HG03432 (cell line): Measurements from ENCODE around the gene RNF220.

Experiments
- ATAC-seq: cut with Tn5 transposase; IDR thresholded peaks from one replicate; pipeline ENCODE4 v1.9.1; 2021; ENCODE audit warnings: mild to moderate bottlenecking, moderate library complexity; ENCODE audit not compliant: unreplicated experiment

Gene RNF220

GRCh38 chr1:44405031-44405797 is at the start of gene RNF220:
TSS of gene RNF220 (plus strand) at chr1:44405255.
- no peak for ATAC-seq

GRCh38 chr1:44355582-44356305 is 49.3 kb upstream of the RNF220 start:
- ATAC-seq: no peak

- ATAC-seq: no peak
Observed at GRCh38 chr1:44357710-44358109, 47.3 kb upstream of the RNF220 start.

GRCh38 chr1:44359234-44359935 is 45.7 kb upstream of the RNF220 start:
- ATAC-seq: no peak

- no peak for ATAC-seq
Observed at GRCh38 chr1:44361478-44361877, 43.6 kb upstream of the RNF220 start.

GRCh38 chr1:44366371-44366975 is 38.6 kb upstream of the RNF220 start:
- no peak for ATAC-seq

- ATAC-seq: no peak
Observed at GRCh38 chr1:44367944-44368343, 37.1 kb upstream of the RNF220 start.

- ATAC-seq: no peak
Observed at GRCh38 chr1:44368471-44369151, 36.4 kb upstream of the RNF220 start.

- ATAC-seq: no peak
Observed at GRCh38 chr1:44371206-44371605, 33.8 kb upstream of the RNF220 start.

- ATAC-seq: no peak
Observed at GRCh38 chr1:44375547-44375946, 29.5 kb upstream of the RNF220 start.

GRCh38 chr1:44377925-44378784 is 26.9 kb upstream of the RNF220 start:
- ATAC-seq: no peak

- no peak for ATAC-seq
Observed at GRCh38 chr1:44380666-44381177, 24.3 kb upstream of the RNF220 start.

GRCh38 chr1:44388551-44388950 is 16.5 kb upstream of the RNF220 start:
- ATAC-seq: no peak

GRCh38 chr1:44389437-44389836 is 15.6 kb upstream of the RNF220 start:
- no peak for ATAC-seq

- no peak for ATAC-seq
Observed at GRCh38 chr1:44390277-44390676, 14.8 kb upstream of the RNF220 start.

GRCh38 chr1:44401256-44402228 is 3.5 kb upstream of the RNF220 start:
- ATAC-seq: no peak

GRCh38 chr1:44405798-44406736 is 1.0 kb downstream of the RNF220 start:
- ATAC-seq: no peak
